ENCODE results near the gene NTPCR.

NTPCR gene

DNA sequence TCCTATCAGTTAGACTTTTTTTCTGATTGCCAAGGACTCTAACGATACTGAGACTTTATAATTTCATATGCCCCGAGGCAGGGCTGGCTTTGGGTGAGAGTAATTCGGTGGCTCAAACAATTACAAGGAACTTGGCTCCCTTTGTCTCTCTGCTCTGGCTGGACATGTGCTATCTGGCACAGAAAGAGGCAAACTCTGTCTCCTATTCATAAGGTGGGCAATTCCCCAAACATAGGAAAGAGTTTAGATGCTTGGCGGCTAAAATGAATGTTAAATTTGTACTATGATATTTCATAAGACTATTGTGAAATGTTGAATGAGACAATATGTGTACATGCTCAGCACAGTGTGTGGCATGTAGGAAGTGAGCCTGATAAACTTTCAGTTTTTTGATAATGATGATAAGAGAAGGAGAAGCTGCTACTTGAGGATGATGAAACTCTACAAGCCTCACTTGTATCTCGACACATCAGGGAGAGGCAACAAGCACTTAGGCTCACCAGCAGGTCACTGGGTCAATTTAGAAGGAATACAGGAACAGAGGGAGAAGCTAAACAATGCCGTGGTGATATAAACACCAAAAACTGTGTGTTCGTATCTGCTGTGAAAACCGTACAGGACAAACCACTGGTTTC lies 12.6 kb upstream of the NTPCR start:
- Histone ChIP-seq H3K4me1 (peaks cover 0 to 26% (median 18%) of the 10 kb centered on the region in 10 experiments; a peak in 18 of 20 replicates), H3K36me3 (no peaks in the 10 kb centered on the region), H3K27me3 (no peaks in the 10 kb centered on the region), H3K27ac (no peak overlapping the region), H4K20me1 (no peaks in the 10 kb centered on the region), H3K9ac (no peak overlapping the region), H3K9me3 (replicated peaks in 1 of 11) (peaks cover 0 to 7% (median 0%) of the 10 kb centered on the region in 11 experiments; a peak in 4 of 22 replicates), H3K4me2 (no peak overlapping the region), H3K4me3 (no peak overlapping the region)
- TF ChIP-seq Cebpa-rat (IDR thresholded peaks at IDR 0.05), result no peak

GRCh38 chr1:232938926-232939325 lies 11.5 kb upstream of the NTPCR start:
- Histone ChIP-seq H3K4me3 (no peak overlapping the region), H4K20me1 (no peaks in the 10 kb centered on the region), H3K9me3 (replicated peaks in 1 of 11) (peaks cover 0 to 13% (median 3%) of the 10 kb centered on the region in 11 experiments; a peak in 10 of 22 replicates), H3K9ac (no peak overlapping the region), H3K27me3 (no peaks in the 10 kb centered on the region), H3K4me1 (peaks cover 5 to 37% (median 28%) of the 10 kb centered on the region in 10 experiments), H3K36me3 (no peaks in the 10 kb centered on the region), H3K27ac (no peak overlapping the region), H3K4me2 (no peak overlapping the region)
- no peak for TF ChIP-seq Cebpa-rat (IDR thresholded peaks at IDR 0.05)

- Histone ChIP-seq H3K9ac (no peak overlapping the region), H4K20me1 (no peaks in the 10 kb centered on the region), H3K9me3 (replicated peaks in 1 of 11) (peaks cover 7 to 21% (median 12%) of the 10 kb centered on the region in 11 experiments; a peak in 18 of 22 replicates), H3K27ac (no peak overlapping the region), H3K4me1 (peaks cover 11 to 43% (median 34%) of the 10 kb centered on the region in 10 experiments), H3K4me2 (no peak overlapping the region), H3K27me3 (no peaks in the 10 kb centered on the region), H3K36me3 (no peaks in the 10 kb centered on the region), H3K4me3 (no peak overlapping the region)
- no peak for TF ChIP-seq Cebpa-rat (IDR thresholded peaks at IDR 0.05)
These were observed 10.7 kb upstream of the NTPCR start for GRCh38 chr1:232939748-232940147.

GRCh38 chr1:232940262-232940661 lies 10.1 kb upstream of the NTPCR start:
- H3K36me3 ChIP-seq, result no peaks in the 10 kb centered on the region
- peaks cover 11 to 38% (median 30%) of the 10 kb centered on the region in 10 experiments for H3K4me1 ChIP-seq
- no peak overlapping the region for H3K4me2 ChIP-seq
- H3K27me3 ChIP-seq, result no peaks in the 10 kb centered on the region
- H3K9ac ChIP-seq, result no peak overlapping the region
- H3K9me3 ChIP-seq (replicated peaks in 1 of 11), result peaks cover 7 to 26% (median 17%) of the 10 kb centered on the region in 11 experiments; a peak in 18 of 22 replicates
- no peaks in the 10 kb centered on the region for H4K20me1 ChIP-seq
- H3K27ac ChIP-seq, result no peak overlapping the region
- no peak for TF ChIP-seq Cebpa-rat (IDR thresholded peaks at IDR 0.05)
- H3K4me3 ChIP-seq, result no peak overlapping the region

DNA sequence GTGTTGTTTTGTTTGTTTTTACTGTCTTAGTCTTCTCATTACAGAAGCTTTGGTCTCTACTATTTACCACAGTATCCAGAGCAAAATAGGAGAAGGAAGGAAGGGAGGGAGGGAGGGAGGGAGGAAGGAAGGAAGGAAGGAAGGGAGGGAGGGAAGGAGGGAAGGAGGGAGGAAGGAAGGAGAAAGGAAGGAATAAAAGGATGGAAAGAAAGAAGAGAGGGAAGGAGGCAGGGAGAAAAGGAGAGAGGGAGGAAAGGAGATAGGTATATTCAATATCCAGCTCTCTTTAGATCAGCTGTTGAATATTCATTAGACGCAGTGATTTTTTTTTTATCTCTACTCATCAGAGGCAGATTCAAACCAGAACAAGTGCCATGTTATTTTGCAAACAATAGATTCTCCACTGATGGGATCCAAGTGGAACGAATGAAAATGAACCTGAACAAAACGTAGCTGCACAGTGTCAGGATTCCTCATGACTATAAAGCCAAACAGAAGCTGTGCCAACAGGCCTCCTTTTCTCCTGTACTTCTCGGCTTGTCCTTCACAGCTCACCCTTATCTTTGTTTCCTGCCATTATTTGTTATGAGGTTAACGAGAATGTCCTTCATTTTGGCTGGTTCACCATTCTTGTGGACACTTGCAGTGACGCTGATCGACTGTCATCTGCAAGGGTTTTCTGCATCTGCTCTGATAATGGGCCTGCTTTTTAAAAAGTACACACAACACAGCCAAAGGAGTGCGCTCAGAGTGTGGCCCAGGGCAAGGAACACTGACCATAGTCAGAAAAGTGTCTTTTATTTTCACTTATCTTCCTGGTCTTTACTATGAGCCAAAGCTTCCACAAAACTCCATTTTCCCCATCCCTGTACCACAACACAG lies 7.8 kb upstream of the NTPCR start:
- no peak overlapping the region for H3K9ac ChIP-seq
- TF ChIP-seq Cebpa-rat (IDR thresholded peaks at IDR 0.05), result no peak
- H3K4me2 ChIP-seq, result peak overlapping the region in 3 of 11 experiments; percentile 35 to 47 (median 37); a peak in 4 of 22 replicates
- no peaks in the 10 kb centered on the region for H4K20me1 ChIP-seq
- H3K27me3 ChIP-seq, result no peaks in the 10 kb centered on the region
- H3K9me3 ChIP-seq (replicated peaks in 1 of 11), result peaks cover 7 to 34% (median 25%) of the 10 kb centered on the region in 11 experiments; a peak in 18 of 22 replicates
- peaks cover 9 to 33% (median 25%) of the 10 kb centered on the region in 10 experiments for H3K4me1 ChIP-seq
- H3K36me3 ChIP-seq, result no peaks in the 10 kb centered on the region
- no peak overlapping the region for H3K4me3 ChIP-seq
- H3K27ac ChIP-seq, result no peak overlapping the region

- Histone ChIP-seq H3K9me3 (replicated peaks in 1 of 11) (peaks cover 7 to 34% (median 25%) of the 10 kb centered on the region in 11 experiments; a peak in 18 of 22 replicates), H3K36me3 (no peaks in the 10 kb centered on the region), H3K27ac (peak overlapping the region in 8 of 11 experiments; percentile 19 to 52 (median 28); a peak in 11 of 22 replicates), H3K4me3 (peak overlapping the region in 1 of 10 experiments; percentile 21; a peak in 2 of 20 replicates), H3K4me1 (peaks cover 9 to 33% (median 25%) of the 10 kb centered on the region in 10 experiments), H3K27me3 (no peaks in the 10 kb centered on the region), H4K20me1 (no peaks in the 10 kb centered on the region), H3K4me2 (peak overlapping the region; percentile 19 to 60 (median 37); a peak in 19 of 22 replicates), H3K9ac (no peak overlapping the region)
- TF ChIP-seq Cebpa-rat (IDR thresholded peaks at IDR 0.05), result peak in 2 of 11 experiments; percentile 16 to 63; a peak in 1 of 22 replicates
These were observed 6.6 kb upstream of the NTPCR start for GRCh38 chr1:232943679-232944252.

- peaks cover 7 to 34% (median 25%) of the 10 kb centered on the region in 11 experiments; a peak in 18 of 22 replicates for H3K9me3 ChIP-seq (replicated peaks in 1 of 11)
- H3K4me2 ChIP-seq, result peak overlapping the region in 9 of 11 experiments; percentile 22 to 60 (median 41); a peak in 14 of 22 replicates
- peak overlapping the region in 8 of 11 experiments; percentile 19 to 52 (median 28); a peak in 10 of 22 replicates for H3K27ac ChIP-seq
- H3K27me3 ChIP-seq, result no peaks in the 10 kb centered on the region
- peak overlapping the region in 1 of 10 experiments; percentile 21; a peak in 2 of 20 replicates for H3K4me3 ChIP-seq
- H3K4me1 ChIP-seq, result peaks cover 9 to 36% (median 26%) of the 10 kb centered on the region in 10 experiments
- H4K20me1 ChIP-seq, result no peaks in the 10 kb centered on the region
- H3K36me3 ChIP-seq, result no peaks in the 10 kb centered on the region
- TF ChIP-seq Cebpa-rat (IDR thresholded peaks at IDR 0.05), result no peak
- H3K9ac ChIP-seq, result no peak overlapping the region
These were observed 6.1 kb upstream of the NTPCR start for GRCh38 chr1:232944347-232944746.

DNA sequence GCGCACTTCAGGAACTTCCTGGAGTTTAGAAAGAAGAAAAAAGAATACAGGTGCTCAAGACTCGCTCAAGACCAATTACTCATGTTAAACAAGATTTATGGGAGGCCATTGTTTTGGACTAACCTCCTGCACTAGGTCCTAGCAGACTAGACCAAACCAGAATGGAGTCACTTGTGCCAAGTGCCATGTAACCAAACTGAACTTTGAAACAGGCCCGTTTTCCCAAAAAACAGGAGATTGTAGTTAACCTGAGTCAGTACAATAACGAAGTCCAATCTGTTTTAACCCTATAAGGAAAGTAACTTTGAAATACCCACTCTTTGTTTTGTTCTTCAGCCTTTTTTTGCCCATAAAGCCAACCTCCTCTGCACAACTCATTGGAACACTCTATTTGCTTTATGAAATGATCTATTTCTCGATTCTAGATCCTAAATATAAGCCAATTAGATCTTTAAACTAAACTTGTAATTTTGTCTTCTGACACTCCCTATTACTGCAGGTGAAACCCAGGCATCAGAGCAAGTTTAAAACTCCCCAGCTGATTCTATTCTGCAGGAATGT lies 695 bp upstream of the NTPCR start:
- H3K27ac ChIP-seq, result peak overlapping the region; percentile 76 to 89 (median 82); a peak in 21 of 22 replicates
- no peaks in the 10 kb centered on the region; a peak in 1 of 22 replicates for H3K36me3 ChIP-seq

More for the DNA sequence above, 695 bp upstream of the NTPCR start:
- TF ChIP-seq Cebpa-rat (IDR thresholded peaks at IDR 0.05), result no peak
- Histone ChIP-seq H3K4me3 (peak overlapping the region; percentile 78 to 96 (median 87)), H3K27me3 (no peaks in the 10 kb centered on the region), H3K4me2 (peak overlapping the region; percentile 74 to 94 (median 83)), H4K20me1 (no peaks in the 10 kb centered on the region), H3K9ac (peak overlapping the region; percentile 77 to 92 (median 85)), H3K4me1 (peaks cover 27 to 39% (median 31%) of the 10 kb centered on the region in 10 experiments), H3K9me3 (replicated peaks in 1 of 11) (peaks cover 1 to 15% (median 13%) of the 10 kb centered on the region in 11 experiments; a peak in 18 of 22 replicates)
